Ovary (tissue), 9 donors: ENCODE measurements around the gene CCDC138. TPM values are rescaled to one million over a fixed set of nuclear protein-coding genes. Genes with fewer than 3 reads are reported as not detected.

ENCODE experiments used
- DNase-seq, 5 donors: peaks; one replicate each; pipeline ENCODE4 v3.0.0-alpha.2; 2019 to 2020
- H3K27ac ChIP-seq, 2 donors: fragments of 200-600 bp; one replicate each; pipeline versions ENCODE4 v1.5.1 to v1.8.0; 2019 to 2022
- H3K27me3 ChIP-seq: fragments of 200-600 bp; one replicate; pipeline ENCODE4 v1.8.0; 2022
- H3K36me3 ChIP-seq: fragments of 200-600 bp; sonication (generic); one replicate; pipeline ENCODE4 v1.5.1; 2019
- H3K4me1 ChIP-seq: one replicate; pipeline ENCODE4 v1.8.1; 2013; ENCODE audit warnings: mild to moderate bottlenecking, moderate library complexity; ENCODE audit not compliant: insufficient read depth
- H3K4me3 ChIP-seq: fragments of 200-600 bp; sonication (generic); one replicate; pipeline ENCODE4 v1.5.1; 2017
- H3K9me3 ChIP-seq, 2 donors: fragments of 200-600 bp in 1 of 2; sonication (generic) in 1 of 2; one replicate each; pipeline versions ENCODE4 v1.5.1 to v1.8.1; 2013 to 2019; ENCODE audit warnings: mild to moderate bottlenecking in 1 of 2, moderate library complexity in 1 of 2
- CTCF ChIP-seq, 3 donors: fragments of 450-650 bp in 2 of 3; fragments of 200-600 bp in 1 of 3; IDR thresholded peaks; one replicate each; pipeline versions ENCODE4 v1.5.1 to v1.8.0; 2016 to 2022; ENCODE audit warnings: antibody characterized with exemption in 3 of 3, mild to moderate bottlenecking in 1 of 3
- EP300 ChIP-seq: sonication (generic); formaldehyde crosslinking; IDR thresholded peaks from one replicate; pipeline ENCODE4 v1.6.1; 2017; ENCODE audit warnings: antibody characterized with exemption
- POLR2A ChIP-seq: fragments of 450-650 bp; IDR thresholded peaks from one replicate; pipeline ENCODE4 v1.6.1; 2017; ENCODE audit warnings: antibody characterized with exemption, mild to moderate bottlenecking, moderate library complexity
- WGBS, 3 donors: extraction: QIAGEN DNeasy Blood & Tissue Kit in 1 of 3; methylation state at CpG; one replicate each; pipeline versions ENCODE4 v1.1.5 to v1.1.7; 2013 to 2017; 5-methylcytosine and 5-hydroxymethylcytosine counted together
- intact Hi-C, 4 donors: fragments of 100-400 bp; cut with DNase I; formaldehyde crosslinking; loops; one replicate each; pipeline versions ENCODE4 v1.11.0 to v1.15.1; 2022 to 2023
- polyA plus RNA-seq, 2 donors: library from polyadenylated mRNA; stranded (reverse); fragments of 200-250 nt in 1 of 2; fragments of 350-450 nt in 1 of 2; fragmentation: Illumina TruSeq in 1 of 2; extraction: RNeasy Lipid Tissue Mini Kit (QIAGEN cat#74804) in 1 of 2; gene quantifications; one replicate each; pipeline ENCODE4 v1.2.3, GENCODE V29; 2013 to 2014
- total RNA-seq, 7 donors: library from RNA; depleted of rRNA in 2 of 7; stranded (reverse); fragments of >200 nt in 2 of 7; fragmentation: NEBNext Ultra II Directional in 3 of 7; extraction: Animal tissue kit (Norgen Biotek cat#: 25700) in 3 of 7; gene quantifications; one replicate each; pipeline versions ENCODE4 v1.1.0 to v1.2.4, GENCODE V29; 2016 to 2023
- donor health status: DM: no; HTN: no; CAD: no; lungs with moderate emphysema.
- donor health status: DM: no; HTN: no; CAD: no.
- donor health status: Bipolar disorder and iron deficiency.
- donor health status: DM: yes; HTN: yes; CAD: no.
- donor health status: DM: no; HTN: no; CAD: no.
- donor health status: DM: yes; HTN: yes; CAD: no.

The CCDC138 gene
- total and polyA plus RNA-seq, 9 donors: 1.9 to 8.6 (median 4.6) TPM

GRCh38 chr2:108894766-108895165, 108.2 kb downstream of the CCDC138 start:
- Histone ChIP-seq H3K4me1 (no peaks in the 10 kb centered on the region), H3K36me3 (no peaks in the 10 kb centered on the region), H3K27me3 (no peaks in the 10 kb centered on the region), H3K9me3 (peaks cover 0 to 3% of the 10 kb centered on the region in 2 donors), H3K4me3 (no peak overlapping the region), H3K27ac (no peak overlapping the region)
- no peak for DNase-seq
- intact Hi-C loops: no loop called here
- WGBS, 3 donors: 79 to 82% (median 80%) methylated on average over 3 of the region's 3 CpGs
- TF ChIP-seq CTCF (IDR thresholded peaks at IDR 0.05) (no peak), EP300 (no peak)

- no peaks in the 10 kb centered on the region for H3K4me1 ChIP-seq
- no peaks in the 10 kb centered on the region for H3K36me3 ChIP-seq
- intact Hi-C loops: no loop called here
- no peak overlapping the region for H3K27ac ChIP-seq
- 86 to 87% (median 87%) methylated on average over 2 of the region's 2 CpGs for WGBS, 3 donors
- H3K4me3 ChIP-seq: no peak overlapping the region
- peaks cover 0 to 2% of the 10 kb centered on the region in 2 donors for H3K9me3 ChIP-seq
- no peak for DNase-seq
- TF ChIP-seq CTCF (IDR thresholded peaks at IDR 0.05) (no peak), EP300 (no peak), POLR2A (no peak)
- no peaks in the 10 kb centered on the region for H3K27me3 ChIP-seq
These were observed 108.6 kb downstream of the CCDC138 start for GRCh38 chr2:108895188-108895587.

GRCh38 chr2:108896741-108897140, 110.2 kb downstream of the CCDC138 start:
- TF ChIP-seq CTCF (IDR thresholded peaks at IDR 0.05): no peak
- TF ChIP-seq EP300: no peak
- TF ChIP-seq POLR2A: no peak
- intact Hi-C loops: no loop called here
- H3K27ac ChIP-seq: no peak overlapping the region
- H3K9me3 ChIP-seq: no peaks in the 10 kb centered on the region
- WGBS, 3 donors: 91 to 96% (median 94%) methylated on average over 13 of the region's 13 CpGs
- no peaks in the 10 kb centered on the region for H3K4me1 ChIP-seq
- no peak overlapping the region for H3K4me3 ChIP-seq
- DNase-seq: no peak
- H3K36me3 ChIP-seq: no peaks in the 10 kb centered on the region
- no peaks in the 10 kb centered on the region for H3K27me3 ChIP-seq

GRCh38 chr2:108898315-108899082, 111.9 kb downstream of the CCDC138 start:
- 85 to 86% (median 86%) methylated on average over 1 of the region's 1 CpG for WGBS, 3 donors
- Histone ChIP-seq H3K27ac (no peak overlapping the region), H3K4me1 (no peaks in the 10 kb centered on the region), H3K36me3 (no peaks in the 10 kb centered on the region), H3K27me3 (no peaks in the 10 kb centered on the region), H3K9me3 (no peaks in the 10 kb centered on the region), H3K4me3 (no peak overlapping the region)
- intact Hi-C loops: no loop called here
- no peak for DNase-seq
- TF ChIP-seq POLR2A (no peak), EP300 (no peak), CTCF (IDR thresholded peaks at IDR 0.05) (no peak)
